CD4-positive, alpha-beta T cell treated with Interleukin-21 for 1 hour (primary cell): Measurements from ENCODE around the gene COL11A2.
"Not testable (repeated sequence)": the region's sequence is repeated elsewhere in the genome, so short reads cannot be mapped to it uniquely, and the experiment has no call there.

Experiments used
- DNase-seq: peaks from one replicate; pipeline ENCODE4 v3.0.0-alpha.2; 2020

The COL11A2 gene

DNA sequence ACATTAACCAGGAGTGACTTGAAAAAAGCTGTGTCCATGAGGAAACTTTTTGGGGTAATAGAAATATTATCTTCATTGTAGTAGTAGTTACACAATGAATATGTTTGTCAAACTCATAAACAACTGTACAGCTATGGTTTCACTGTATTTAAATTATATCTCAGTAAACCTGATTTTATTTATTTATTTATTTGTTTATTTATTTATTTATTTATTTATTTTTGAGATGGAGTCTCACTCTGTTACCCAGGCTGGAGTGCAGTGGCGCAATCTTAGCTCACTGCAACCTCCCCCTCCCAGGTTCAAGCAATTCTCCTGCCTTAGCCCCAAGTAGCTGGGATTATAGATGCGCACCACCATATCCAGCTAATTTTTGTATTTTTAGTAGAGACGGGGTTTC lies 41.7 kb downstream of the COL11A2 start:
- not testable (repeated sequence) for DNase-seq

GRCh38 chr6:33147807-33148666 lies 44.2 kb downstream of the COL11A2 start:
- peak; percentile 26 for DNase-seq

DNA sequence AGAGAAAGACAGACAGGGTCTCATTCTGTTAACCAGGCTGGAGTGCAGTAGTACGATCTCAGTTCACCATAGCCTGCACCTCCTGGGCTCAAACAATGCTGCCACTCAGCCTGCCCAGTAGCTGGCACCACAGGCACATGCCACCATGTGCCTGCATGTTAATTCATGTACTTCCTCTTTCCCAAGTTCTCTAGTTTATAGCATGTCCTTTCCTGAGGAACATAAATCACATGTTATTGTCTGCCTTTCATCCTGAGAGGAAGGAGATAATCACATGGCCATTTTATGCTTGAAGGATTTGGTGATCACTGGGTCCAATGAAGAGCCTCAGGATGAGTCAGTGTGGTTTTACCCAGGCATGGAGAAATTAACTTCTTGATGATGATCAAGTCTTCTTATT lies 47.9 kb downstream of the COL11A2 start:
- no peak for DNase-seq

DNA sequence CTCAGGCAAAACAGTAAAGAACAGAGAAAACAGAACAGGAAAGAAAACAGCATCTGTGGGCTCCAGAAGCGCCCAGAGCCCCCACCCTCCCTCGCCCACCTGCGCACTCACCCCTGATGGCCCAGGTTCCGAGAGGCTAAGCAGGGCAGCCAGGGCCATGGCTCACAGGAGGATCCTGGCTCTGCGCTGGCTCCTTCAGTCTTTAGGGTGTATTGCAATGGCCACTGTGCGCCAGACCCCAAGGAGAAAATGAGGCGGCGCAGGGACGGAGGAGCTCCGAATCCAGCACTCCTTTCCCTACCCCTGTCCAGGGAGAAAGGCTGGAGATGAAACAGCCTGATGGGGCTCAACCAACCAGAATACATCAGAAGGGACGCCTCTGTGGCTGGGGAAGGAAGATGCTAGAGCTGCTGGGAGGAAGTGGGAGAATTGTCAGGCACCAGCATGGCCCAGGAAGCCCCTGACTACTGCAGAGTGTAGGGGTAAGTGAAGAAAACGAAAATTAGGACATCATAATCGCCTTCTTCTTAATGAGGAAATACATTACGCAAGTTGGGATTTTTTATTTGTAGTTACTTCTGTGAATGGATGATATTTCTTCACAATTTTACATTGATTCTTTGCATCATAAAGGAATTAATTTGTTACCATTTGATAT lies 49.0 kb downstream of the COL11A2 start:
- DNase-seq = no peak

- DNase-seq = no peak
These were observed 49.7 kb downstream of the COL11A2 start for GRCh38 chr6:33142501-33143070.

DNA sequence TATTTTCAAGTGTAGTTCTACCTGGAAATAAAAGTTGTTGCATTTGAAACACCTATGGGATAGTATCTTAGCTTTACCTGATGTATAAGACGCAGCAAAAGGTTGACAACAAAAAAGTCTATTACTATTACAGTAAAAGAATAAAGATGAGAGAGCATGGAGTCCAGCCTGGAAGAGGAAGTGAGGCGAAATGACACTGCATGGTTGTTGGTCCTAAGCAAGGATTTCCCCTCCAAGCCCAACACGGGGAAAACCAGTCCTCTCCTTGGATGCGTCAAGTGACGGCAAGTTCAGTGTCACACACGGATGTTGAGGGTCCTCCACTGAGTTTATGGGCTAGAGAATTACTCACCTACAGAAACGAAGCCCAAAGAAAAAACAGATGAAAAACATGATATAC lies 51.7 kb downstream of the COL11A2 start:
- DNase-seq = no peak

DNA sequence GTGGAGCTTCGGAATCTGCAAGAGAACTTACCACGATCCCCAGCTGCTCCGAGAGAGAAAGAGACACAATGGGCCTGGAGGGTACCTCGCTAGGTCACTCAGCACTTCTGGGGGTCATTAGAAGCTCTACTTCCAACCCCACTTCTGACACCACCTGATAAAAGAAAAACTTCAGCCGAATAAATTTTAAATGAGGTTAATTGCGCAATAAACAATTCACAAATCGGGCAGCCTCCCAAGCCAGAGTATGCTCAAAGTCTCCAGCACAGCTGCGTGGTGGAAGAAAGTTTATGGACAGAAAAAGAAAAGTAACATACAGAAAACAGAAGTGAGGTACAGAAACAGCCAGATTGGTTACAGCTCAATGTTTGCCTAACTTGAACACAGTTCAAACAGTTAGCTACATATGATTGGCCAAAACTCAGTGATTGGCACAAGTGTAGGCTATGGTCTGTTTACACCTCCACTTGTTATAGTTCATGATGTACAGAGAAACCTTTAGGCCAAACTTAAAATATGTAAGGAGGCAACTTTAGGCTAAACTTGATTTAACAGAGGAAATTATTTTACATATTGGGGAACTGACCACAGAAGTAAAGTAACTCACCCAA lies 52.6 kb downstream of the COL11A2 start:
- DNase-seq = no peak

DNA sequence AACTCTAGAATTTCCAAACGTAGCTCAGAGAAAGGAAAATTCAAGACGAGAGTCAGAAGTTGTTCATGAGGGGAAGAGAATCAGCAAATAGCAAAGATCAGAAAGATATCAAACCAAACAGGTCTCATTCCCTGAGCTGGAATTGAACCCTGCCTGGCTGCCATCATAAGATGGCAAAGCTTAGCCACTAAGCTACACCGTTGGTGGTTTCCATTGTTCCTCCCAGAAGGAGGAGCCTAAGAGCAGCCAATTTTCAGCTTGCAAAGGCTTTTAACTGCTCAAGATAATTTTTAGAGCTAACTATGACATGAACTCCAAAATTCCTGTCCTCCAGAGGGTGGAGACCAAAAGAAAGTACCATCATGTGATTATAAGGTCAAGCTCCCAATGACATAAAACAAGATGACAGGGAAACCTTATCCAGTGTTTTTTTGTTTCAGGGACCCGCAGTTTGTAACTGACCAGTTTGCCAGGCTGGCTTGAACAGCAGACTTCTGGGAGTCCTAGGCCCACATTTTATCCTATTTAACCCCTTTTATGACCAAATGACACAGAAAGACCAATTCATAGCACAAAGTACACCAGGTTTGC lies 55.9 kb downstream of the COL11A2 start:
- DNase-seq = no peak

GRCh38 chr6:33132081-33132524 lies 60.2 kb downstream of the COL11A2 start:
- DNase-seq = no peak

GRCh38 chr6:33128318-33128717 lies 63.9 kb downstream of the COL11A2 start:
- no peak for DNase-seq

- DNase-seq = peak; percentile 51
These were observed 66.1 kb downstream of the COL11A2 start for GRCh38 chr6:33126101-33126714.

GRCh38 chr6:33124947-33125346 lies 67.3 kb downstream of the COL11A2 start:
- DNase-seq = no peak

DNA sequence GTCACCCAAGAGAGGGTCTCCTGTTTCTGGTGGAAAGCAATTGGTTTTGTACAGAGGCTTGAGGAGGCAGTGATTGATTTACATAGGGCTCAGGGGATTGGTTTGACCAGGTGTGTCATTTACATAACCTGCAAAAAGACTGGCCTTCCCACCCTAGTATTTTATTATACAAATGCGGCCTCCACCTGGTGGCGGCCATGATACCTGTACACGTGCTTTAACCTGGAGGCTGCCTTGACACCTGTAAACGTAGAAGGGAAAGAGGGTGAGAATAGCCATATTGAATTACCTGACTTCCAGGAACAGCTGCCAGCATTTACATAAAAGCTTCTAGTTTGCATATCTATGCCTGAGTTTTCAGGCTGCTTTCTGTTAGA lies 67.8 kb downstream of the COL11A2 start:
- DNase-seq = no peak

- DNase-seq = peak; percentile 42
These were observed 68.3 kb downstream of the COL11A2 start for GRCh38 chr6:33123732-33124524.

DNA sequence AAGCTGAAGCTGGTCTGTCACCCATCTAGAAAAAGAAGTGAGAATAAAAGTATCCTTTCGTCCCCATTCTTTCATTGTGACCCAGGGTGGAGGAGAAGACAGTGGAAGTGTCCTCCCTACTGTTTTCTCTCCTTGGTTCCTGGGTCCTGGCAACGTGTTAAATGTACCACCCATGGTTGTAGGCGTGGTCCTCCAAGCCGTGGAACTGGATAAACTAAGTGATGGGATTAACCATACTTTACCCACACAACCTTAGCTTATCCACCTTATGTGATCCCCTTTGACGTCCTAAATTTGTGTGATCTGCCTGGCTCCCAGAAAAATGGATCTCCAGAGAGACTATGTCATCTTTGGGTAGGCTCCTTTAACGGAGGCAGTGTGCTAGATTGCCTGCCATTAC lies 69.1 kb downstream of the COL11A2 start:
- DNase-seq = no peak

DNA sequence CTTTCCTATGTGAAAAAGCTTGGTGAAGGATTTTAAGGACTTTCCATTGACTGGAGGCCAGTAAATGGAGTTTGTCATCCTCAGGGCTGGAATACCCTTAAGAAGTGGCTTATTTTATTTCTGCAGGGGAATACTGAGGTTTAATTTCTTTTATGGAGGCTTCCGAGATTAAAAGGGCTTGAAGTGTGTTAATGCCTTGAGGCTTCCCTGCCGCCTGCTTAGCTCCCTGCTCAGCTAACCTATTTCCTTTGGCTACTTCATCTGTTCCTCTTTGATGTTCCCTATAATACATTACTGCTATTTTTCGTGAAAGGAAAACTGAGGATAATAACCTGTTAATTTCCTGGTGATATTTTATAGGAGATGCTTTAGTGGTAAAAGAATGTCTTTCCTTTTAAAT lies 72.3 kb downstream of the COL11A2 start:
- no peak for DNase-seq

DNA sequence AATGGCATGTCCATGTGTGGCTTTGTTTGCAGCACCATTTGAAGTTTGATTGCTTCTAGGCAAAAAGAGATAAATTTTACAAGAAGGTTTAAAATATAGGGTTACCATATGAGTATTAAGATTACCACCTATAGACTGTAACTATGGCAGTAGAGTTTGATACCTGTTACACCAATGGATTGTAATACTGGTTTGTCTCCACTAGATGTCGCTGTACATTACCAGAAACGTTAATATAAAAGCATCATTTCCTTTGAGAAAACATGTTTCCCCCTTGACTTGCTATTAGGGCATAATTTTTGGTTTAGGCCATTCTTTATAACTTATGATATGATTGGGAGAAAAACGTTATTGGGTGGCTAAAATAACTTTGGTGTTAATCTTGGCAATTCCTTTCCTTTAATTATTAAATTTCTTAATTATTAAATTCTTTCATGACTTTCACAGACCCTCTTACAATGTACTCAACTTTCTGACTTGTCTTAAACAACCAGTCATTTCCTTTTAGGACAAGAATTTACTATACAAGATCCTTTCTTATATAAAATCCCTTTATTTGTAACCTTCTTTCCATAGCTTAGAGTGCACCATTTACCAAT lies 73.6 kb downstream of the COL11A2 start:
- peak; percentile 81 for DNase-seq

- no peak for DNase-seq
These were observed 74.4 kb downstream of the COL11A2 start for GRCh38 chr6:33117811-33118277.

DNA sequence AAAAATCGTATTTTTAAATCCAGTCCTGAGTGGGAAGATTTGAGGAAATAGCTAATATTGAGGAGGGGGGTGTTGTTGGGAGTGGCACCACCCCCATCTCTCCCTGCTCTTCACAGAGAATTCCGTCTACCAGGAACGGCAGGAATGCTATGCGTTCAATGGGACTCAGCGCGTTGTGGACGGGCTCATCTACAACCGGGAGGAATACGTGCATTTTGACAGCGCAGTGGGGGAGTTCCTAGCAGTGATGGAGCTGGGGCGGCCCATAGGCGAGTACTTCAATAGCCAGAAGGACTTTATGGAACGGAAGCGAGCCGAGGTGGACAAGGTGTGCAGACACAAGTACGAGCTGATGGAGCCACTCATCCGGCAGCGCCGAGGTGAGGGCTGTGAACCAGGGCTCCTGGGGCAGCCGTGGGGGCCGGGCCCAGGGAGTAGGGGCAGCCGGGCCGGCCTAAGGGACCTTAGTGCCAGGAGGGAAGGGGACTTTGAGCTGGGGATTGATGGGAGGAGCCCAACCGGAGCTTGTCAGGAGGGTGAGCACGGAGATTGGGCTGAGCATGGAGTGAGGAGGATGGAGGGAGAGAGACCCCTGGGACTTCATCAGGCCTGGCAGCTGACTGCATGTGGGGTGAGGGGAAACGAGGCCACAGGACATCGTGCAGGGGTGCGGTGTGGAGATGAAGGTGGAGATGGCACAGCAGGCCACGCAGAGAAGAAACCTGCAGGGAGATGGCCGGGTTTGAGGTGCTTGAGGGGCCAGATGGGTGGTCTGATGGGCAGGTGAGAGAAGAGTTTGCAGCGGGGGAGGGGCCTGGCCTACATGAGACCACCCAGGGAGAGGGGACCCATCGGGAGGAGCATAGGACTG lies 75.2 kb downstream of the COL11A2 start:
- no peak for DNase-seq

DNA sequence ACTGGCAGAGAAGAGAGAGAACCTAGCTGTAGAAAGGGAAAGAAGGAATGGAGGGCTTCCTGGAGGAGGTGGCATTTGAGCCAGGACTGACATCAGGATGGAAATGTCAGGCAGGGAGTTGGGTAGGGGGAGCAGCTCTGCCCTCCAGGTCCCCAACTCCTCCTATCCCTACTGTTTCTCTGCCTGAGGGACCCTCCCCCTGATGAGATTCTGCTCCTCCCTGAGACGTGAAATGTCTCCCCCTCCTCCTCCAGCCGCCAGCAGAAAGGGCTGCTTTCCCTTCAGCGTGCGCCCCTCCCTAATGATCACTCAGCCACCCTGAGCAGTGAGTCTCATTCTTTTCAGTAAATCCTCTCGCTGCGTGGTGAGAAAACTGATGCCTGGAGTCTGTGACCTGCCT lies 75.8 kb downstream of the COL11A2 start:
- no peak for DNase-seq
